Kidney (tissue), 14 donors: ENCODE measurements around the gene PIGH. TPM values are rescaled to one million over a fixed set of nuclear protein-coding genes. Genes with fewer than 3 reads are reported as not detected.
A peak's percentile ranks its signal among the peaks of the same experiment; 100 is the strongest.

Source experiments
- DNase-seq, 5 donors: peaks; one replicate each; pipeline ENCODE4 v3.0.0-alpha.2; 2013 to 2020
- FAIRE-seq: peaks from 2 replicates; lab custom pipeline; 2012; peaks lifted over from hg19 to GRCh38; lab: Jason Lieb, UNC
- H3K27ac ChIP-seq, 2 donors: one replicate each; pipeline ENCODE4 v1.7.0; 2013; ENCODE audit warnings: low read depth in 2 of 2, low read length in 2 of 2, inconsistent platforms in 1 of 2
- H3K27me3 ChIP-seq: one replicate; pipeline ENCODE4 v1.7.1; 2013; ENCODE audit warnings: low read length, inconsistent platforms; ENCODE audit not compliant: control insufficient read depth, insufficient read depth
- H3K36me3 ChIP-seq, 3 donors: one replicate each; pipeline versions ENCODE4 v1.7.0 to v1.7.1; 2013; ENCODE audit warnings: low read length in 3 of 3, control low read depth in 1 of 3, inconsistent platforms in 1 of 3; ENCODE audit not compliant: insufficient read depth in 3 of 3, control insufficient read depth in 2 of 3
- H3K4me1 ChIP-seq, 3 donors: one replicate each; pipeline versions ENCODE4 v1.7.0 to v1.7.1; 2013; ENCODE audit warnings: low read length in 3 of 3, inconsistent platforms in 1 of 3, low read depth in 1 of 3; ENCODE audit not compliant: control insufficient read depth in 2 of 3, insufficient read depth in 2 of 3
- H3K4me3 ChIP-seq, 3 donors: one replicate each; pipeline versions ENCODE4 v1.7.0 to v1.8.1; 2013; ENCODE audit warnings: low read length in 3 of 3, control low read depth in 1 of 3, inconsistent platforms in 1 of 3
- H3K9ac ChIP-seq, 3 donors: one replicate each; pipeline versions ENCODE4 v1.7.0 to v1.7.1; 2013; ENCODE audit warnings: low read length in 3 of 3, control low read depth in 1 of 3, inconsistent platforms in 1 of 3
- H3K9me3 ChIP-seq, 3 donors: one replicate each; pipeline versions ENCODE4 v1.7.0 to v1.7.1; 2013; ENCODE audit warnings: low read length in 3 of 3, control low read depth in 1 of 3, inconsistent platforms in 1 of 3; ENCODE audit not compliant: control insufficient read depth in 2 of 3, insufficient read depth in 1 of 3
- CTCF ChIP-seq: IDR thresholded peaks from 3 replicates; pipeline ENCODE4 v1.5.1; 2012; ENCODE audit warnings: mild to moderate bottlenecking, moderate library complexity, borderline replicate concordance; ENCODE audit not compliant: insufficient read depth; ENCODE audit errors: extremely low read depth
- intact Hi-C: fragments of 100-400 bp; cut with DNase I; formaldehyde crosslinking; loops from one replicate; pipeline ENCODE4 v1.11.1; 2022
- polyA plus RNA-seq: library from polyadenylated mRNA; stranded (reverse); fragments of 350-450 nt; fragmentation: Illumina TruSeq; extraction: RNeasy Lipid Tissue Mini Kit (QIAGEN cat#74804); gene quantifications from one replicate; pipeline ENCODE4 v1.2.3, GENCODE V29; 2014; ENCODE audit warnings: low read depth, low replicate concordance; ENCODE audit not compliant: insufficient read depth
- total RNA-seq: library from RNA; stranded (reverse); fragmentation: NEBNext Ultra II Directional; extraction: Animal tissue kit (Norgen Biotek cat#: 25700); gene quantifications from one replicate; pipeline ENCODE4 v1.2.1, GENCODE V29; 2021
- donor health status: control.
- donor health status: control.
- donor health status: control.
- donor health status: control.
- donor health status: control.
- donor health status: DM: yes; HTN: yes; CAD: no.
- donor health status: Normal renal cell carcinoma (clear cell type).

The PIGH gene
- total and polyA plus RNA-seq, 2 donors from 2014 or later, result 31.7 to 44.9 TPM

- Histone ChIP-seq H3K4me3 (no peak overlapping the region), H3K9me3 (no peaks in the 10 kb centered on the region), H3K9ac (no peak overlapping the region), H3K27ac (no peak overlapping the region), H3K36me3 (peaks cover 0 to 4% (median 3%) of the 10 kb centered on the region in 3 donors), H3K27me3 (no peaks in the 10 kb centered on the region), H3K4me1 (no peaks in the 10 kb centered on the region)
- DNase-seq (peak in 1 of 5 donors; percentile 8), FAIRE-seq (no peak)
- intact Hi-C loops, result no loop called here
- no peak for TF ChIP-seq CTCF
Measured at GRCh38 chr14:67636361-67636919, 36.4 kb upstream of the PIGH start.

GRCh38 chr14:67633451-67634147 lies 33.5 kb upstream of the PIGH start:
- intact Hi-C loops, result no loop called here
- Histone ChIP-seq H3K9ac (no peak overlapping the region), H3K9me3 (no peaks in the 10 kb centered on the region), H3K4me1 (peaks cover 0 to 3% (median 0%) of the 10 kb centered on the region in 3 donors), H3K36me3 (peaks cover 0 to 4% (median 3%) of the 10 kb centered on the region in 3 donors), H3K27ac (no peak overlapping the region), H3K4me3 (no peak overlapping the region), H3K27me3 (no peaks in the 10 kb centered on the region)
- DNase-seq (no peak), FAIRE-seq (no peak)
- no peak for TF ChIP-seq CTCF

GRCh38 chr14:67630938-67631337 lies 30.9 kb upstream of the PIGH start:
- DNase-seq (no peak), FAIRE-seq (no peak)
- Histone ChIP-seq H3K9me3 (no peaks in the 10 kb centered on the region), H3K27ac (no peak overlapping the region), H3K36me3 (peaks cover 0 to 3% (median 0%) of the 10 kb centered on the region in 3 donors), H3K4me1 (peaks cover 0 to 3% (median 0%) of the 10 kb centered on the region in 3 donors), H3K9ac (no peak overlapping the region), H3K4me3 (no peak overlapping the region), H3K27me3 (no peaks in the 10 kb centered on the region)
- intact Hi-C loops, result no loop called here
- TF ChIP-seq CTCF, result no peak
